Measurements from ENCODE around the gene GUCY2F. TPM values are rescaled to one million over a fixed set of nuclear protein-coding genes. Genes with fewer than 3 reads are reported as not detected.

The GUCY2F gene
- total and polyA plus RNA-seq, 2 donors (not counting 3 experiments of a cell fraction or from before 2014, with no cell fraction given): 0.01 TPM; not detected in 1

- Histone ChIP-seq H3K9ac (replicated peaks; ENCODE audit: extremely low read depth, insufficient read depth, low read length) (no peak overlapping the region), H3K9me1 (replicated peaks; ENCODE audit: control insufficient read depth, extremely low read depth, insufficient read depth, low read length) (no peaks in the 10 kb centered on the region), H3K79me2 (ENCODE audit: control insufficient read depth, insufficient read depth, low read length) (no peaks in the 10 kb centered on the region), H2AFZ (ENCODE audit: low read depth, low read length) (no peak overlapping the region), H4K20me1 (replicated peaks; ENCODE audit: control insufficient read depth, extremely low read depth, insufficient read depth, low read length) (no peaks in the 10 kb centered on the region), H3K36me3 (ENCODE audit: control insufficient read depth in 2 of 2, extremely low read depth in 1 of 2, insufficient read depth in 2 of 2, low read length in 2 of 2) (no peaks in the 10 kb centered on the region), H3K4me3 (replicated peaks in 1 of 3; ENCODE audit: insufficient read depth in 1 of 3, low read depth in 1 of 3, low read length in 3 of 3) (no peak overlapping the region), H3K27ac (ENCODE audit: insufficient read depth, low read depth, low read length) (no peak overlapping the region), H3K4me2 (ENCODE audit: insufficient read depth, low read length) (no peak overlapping the region), H3K27me3 (ENCODE audit: control insufficient read depth in 2 of 2, insufficient read depth in 2 of 2, low read length in 2 of 2) (peaks cover 5 to 6% of the 10 kb centered on the region in 2 experiments), H3K4me1 (ENCODE audit: control insufficient read depth, extremely low read depth, insufficient read depth, low read length) (no peaks in the 10 kb centered on the region), H3K9me3 (replicated peaks; ENCODE audit: control insufficient read depth, insufficient read depth, low read length) (no peaks in the 10 kb centered on the region)
- DNase-seq (ENCODE audit: low read depth, low spot score): no peak
- FAIRE-seq: no peak
- POLR2A ChIA-PET: no interaction called here
- BruUV-seq (replicated peaks): no TSS peak
- CTCF ChIA-PET: interaction anchor here (0.9 to 3.1 kb wide), 15 partner anchors 9 to 786 kb away, joined by 3 to 49 read pairs (median 10); partner anchors contain the start of genes KCNE5 and NXT2
- intact Hi-C loops (cut with micrococcal nuclease) (loop anchor here (1.0 to 5.0 kb wide), 5 partner anchors 52 to 406 kb away; partner anchors contain the start of gene NXT2), dilution Hi-C loops (cut with MboI; ENCODE audit: extremely low pct_ligation_motif_present, low sequenced_read_pairs) (no loop called here)
- TF ChIP-seq MYC (IDR thresholded peaks at IDR 0.05; ENCODE audit: low read depth, low read length) (no peak), CTCF (IDR thresholded peaks at IDR 0.05; ENCODE audit: extremely low read depth in 1 of 2, insufficient read depth in 1 of 2, low read depth in 1 of 2, low read length in 2 of 2) (no peak), GATA2 (IDR thresholded peaks at IDR 0.05; ENCODE audit: insufficient read depth, insufficient read length, low read depth, low read length) (no peak), MAX (IDR thresholded peaks at IDR 0.05; ENCODE audit: insufficient read depth, insufficient read length) (no peak), JUN (IDR thresholded peaks at IDR 0.05; ENCODE audit: borderline replicate concordance, insufficient read depth, insufficient read length, low read depth) (no peak), FOS (IDR thresholded peaks at IDR 0.05; ENCODE audit: borderline replicate concordance, insufficient read depth, low read length) (no peak), POLR2AphosphoS5 (IDR thresholded peaks at IDR 0.05; ENCODE audit: insufficient read depth, low read depth, low read length) (no peak), POLR2A (IDR thresholded peaks at IDR 0.05; ENCODE audit: low read depth, low read length) (no peak), EZH2 (IDR thresholded peaks at IDR 0.05; ENCODE audit: borderline replicate concordance, low read depth, low read length, severe bottlenecking) (no peak)
Measured at GRCh38 chrX:109484886-109485285, 3.0 kb upstream of the GUCY2F start.

All from endothelial cell of umbilical vein (primary cell).